ENCODE data around the gene CDC25C. TPM values are rescaled to one million over a fixed set of nuclear protein-coding genes. Genes with fewer than 3 reads are reported as not detected.
"Not testable (repeated sequence)": the region's sequence is repeated elsewhere in the genome, so short reads cannot be mapped to it uniquely, and the experiment has no call there.

Gene CDC25C
- total RNA-seq, 1 experiment from 2014 or later, result 21.6 TPM

GRCh38 chr5:138346889-138347288, 15.3 kb upstream of the CDC25C start:
- DNase-seq (ENCODE audit: low spot score), result no peak

- DNase-seq (ENCODE audit: low spot score), result no peak
Observed at GRCh38 chr5:138344887-138345622, 13.5 kb upstream of the CDC25C start.

GRCh38 chr5:138340008-138340407, 8.4 kb upstream of the CDC25C start:
- no peak for DNase-seq (ENCODE audit: low spot score)

GRCh38 chr5:138339464-138339863, 7.9 kb upstream of the CDC25C start:
- no peak for DNase-seq (ENCODE audit: low spot score)

- DNase-seq (ENCODE audit: low spot score), result no peak
Observed at GRCh38 chr5:138339091-138339456, 7.5 kb upstream of the CDC25C start.

- DNase-seq (ENCODE audit: low spot score), result no peak
Observed at GRCh38 chr5:138338411-138339090, 6.9 kb upstream of the CDC25C start.

GRCh38 chr5:138337685-138338410, 6.2 kb upstream of the CDC25C start, which contains the start of gene FAM53C:
FAM53C (plus strand) TSS chr5:138338266; CDS start chr5:138341336, 3,070 bp downstream.
- peak; percentile 89 for DNase-seq (ENCODE audit: low spot score)

- DNase-seq (ENCODE audit: low spot score), result peak; percentile 83
Observed at GRCh38 chr5:138336952-138337684, 5.5 kb upstream of the CDC25C start.

- DNase-seq (ENCODE audit: low spot score), result no peak
Observed at GRCh38 chr5:138334867-138335447, 3.4 kb upstream of the CDC25C start.

- no peak for DNase-seq (ENCODE audit: low spot score)
Observed at GRCh38 chr5:138330813-138331448, 673 bp downstream of the CDC25C start.

GRCh38 chr5:138318211-138318610, 13.4 kb downstream of the CDC25C start:
- DNase-seq (ENCODE audit: low spot score), result not testable (repeated sequence)

- DNase-seq (ENCODE audit: low spot score), result no peak
Observed at GRCh38 chr5:138316355-138316754, 15.2 kb downstream of the CDC25C start.

GRCh38 chr5:138315751-138316278, 15.8 kb downstream of the CDC25C start:
- DNase-seq (ENCODE audit: low spot score), result no peak

- no peak for DNase-seq (ENCODE audit: low spot score)
Observed at GRCh38 chr5:138305797-138306196, 25.8 kb downstream of the CDC25C start.

GRCh38 chr5:138303372-138303771, 28.2 kb downstream of the CDC25C start:
- no peak for DNase-seq (ENCODE audit: low spot score)

GRCh38 chr5:138289296-138289695, 42.3 kb downstream of the CDC25C start:
- no peak for DNase-seq (ENCODE audit: low spot score)

GRCh38 chr5:138287246-138287645, 44.4 kb downstream of the CDC25C start:
- DNase-seq (ENCODE audit: low spot score), result no peak

GRCh38 chr5:138282920-138283742, 48.5 kb downstream of the CDC25C start:
- DNase-seq (ENCODE audit: low spot score), result peak; percentile 43

GRCh38 chr5:138280915-138281314, 50.7 kb downstream of the CDC25C start:
- no peak for DNase-seq (ENCODE audit: low spot score)
